ENCODE data around the gene GLYATL1. TPM values are rescaled to one million over a fixed set of nuclear protein-coding genes. Genes with fewer than 3 reads are reported as not detected.

Gene GLYATL1
- total and polyA plus RNA-seq, 2 experiments from 2014 or later, result 6.9 to 34.1 TPM

DNA sequence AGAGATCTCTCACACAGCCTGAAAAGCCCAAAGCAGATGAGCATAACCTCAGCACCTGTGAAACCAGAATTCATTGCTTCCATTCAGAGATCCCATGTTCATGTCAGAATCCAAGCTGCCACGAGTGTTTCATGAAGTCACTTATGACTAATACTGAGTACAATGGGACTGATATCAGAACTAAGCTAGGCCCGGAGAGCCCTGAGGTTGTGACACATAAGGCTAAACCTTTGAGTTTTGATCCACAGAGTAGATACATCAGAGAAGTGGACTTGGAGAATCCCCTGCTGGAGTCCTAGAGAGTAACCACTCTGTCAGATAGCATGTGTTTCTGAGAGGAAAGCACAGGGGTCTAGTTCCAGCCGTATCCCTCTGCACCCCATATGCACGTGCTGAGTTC is 890 bp upstream of the GLYATL1 start:
- H3K4me3 ChIP-seq, result no peak overlapping the region
- H3K4me2 ChIP-seq, result no peak overlapping the region
- H3K27me3 ChIP-seq, result no peaks in the 10 kb centered on the region
- 82% methylated on average over 4 of the region's 4 CpGs for WGBS (ENCODE audit: low lambda C conversion rate, missing lambda C conversion rate)
- no peak for DNase-seq (ENCODE audit: low spot score)
- no peak overlapping the region for H2AFZ ChIP-seq
- no peaks in the 10 kb centered on the region for H3K4me1 ChIP-seq (ENCODE audit: insufficient read depth)
- no peaks in the 10 kb centered on the region for H3K9me2 ChIP-seq (replicated peaks; ENCODE audit: insufficient read depth)
- no peak overlapping the region for H3K27ac ChIP-seq
- TF ChIP-seq CTCF (IDR thresholded peaks at IDR 0.05; ENCODE audit: poor library complexity) (no peak), EZH2 (IDR thresholded peaks at IDR 0.05; ENCODE audit: borderline replicate concordance) (no peak), EZH2phosphoT487 (IDR thresholded peaks at IDR 0.05; ENCODE audit: low read depth, severe bottlenecking, unreplicated experiment) (no peak)
- no peaks in the 10 kb centered on the region for H3K79me2 ChIP-seq
- no peaks in the 10 kb centered on the region for H4K20me1 ChIP-seq (ENCODE audit: insufficient read depth, poor library complexity, severe bottlenecking)
- H3K36me3 ChIP-seq (replicated peaks; ENCODE audit: insufficient read depth, low read depth), result no peaks in the 10 kb centered on the region
- no peaks in the 10 kb centered on the region for H3K9me3 ChIP-seq (ENCODE audit: low read depth)

GRCh38 chr11:58940028-58940427 is 740 bp downstream of the GLYATL1 start:
- WGBS (ENCODE audit: low lambda C conversion rate, missing lambda C conversion rate), result 65% methylated on average over 1 of the region's 1 CpG
- H3K79me2 ChIP-seq, result no peaks in the 10 kb centered on the region

DNA sequence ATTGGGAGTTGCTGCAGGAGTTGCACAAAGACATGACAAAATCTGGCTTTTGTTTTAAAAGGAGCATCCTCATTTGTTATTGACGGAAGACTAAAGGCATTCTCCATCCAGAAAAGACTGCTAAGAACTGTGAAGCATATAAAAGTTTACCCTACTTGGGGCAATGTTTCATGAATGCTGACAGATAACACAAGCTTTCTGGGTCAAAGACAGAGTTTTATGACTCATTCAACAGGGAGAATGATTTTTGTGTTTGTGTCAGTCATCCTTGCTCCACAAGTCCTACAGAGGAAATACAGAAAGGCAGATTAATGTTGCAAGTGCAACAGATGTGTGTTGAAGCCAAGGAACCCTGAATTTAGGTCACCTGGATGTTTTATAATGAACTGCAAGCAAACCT is 2.5 kb downstream of the GLYATL1 start:
- H4K20me1 ChIP-seq (ENCODE audit: insufficient read depth, poor library complexity, severe bottlenecking), result no peaks in the 10 kb centered on the region
- no peak for TF ChIP-seq EZH2phosphoT487 (IDR thresholded peaks at IDR 0.05; ENCODE audit: low read depth, severe bottlenecking, unreplicated experiment)
- no peak for TF ChIP-seq CTCF (IDR thresholded peaks at IDR 0.05; ENCODE audit: poor library complexity)
- TF ChIP-seq EZH2 (IDR thresholded peaks at IDR 0.05; ENCODE audit: borderline replicate concordance), result no peak
- no peak overlapping the region for H3K4me3 ChIP-seq
- no peak overlapping the region for H3K4me2 ChIP-seq
- DNase-seq (ENCODE audit: low spot score), result no peak
- WGBS (ENCODE audit: low lambda C conversion rate, missing lambda C conversion rate), result 92% methylated on average over 1 of the region's 1 CpG
- no peaks in the 10 kb centered on the region for H3K36me3 ChIP-seq (replicated peaks; ENCODE audit: insufficient read depth, low read depth)
- H3K4me1 ChIP-seq (ENCODE audit: insufficient read depth), result peaks cover 4% of the 10 kb centered on the region
- no peak overlapping the region for H2AFZ ChIP-seq
- no peaks in the 10 kb centered on the region for H3K9me3 ChIP-seq (ENCODE audit: low read depth)
- H3K27ac ChIP-seq, result no peak overlapping the region
- H3K79me2 ChIP-seq, result no peaks in the 10 kb centered on the region
- no peaks in the 10 kb centered on the region for H3K9me2 ChIP-seq (replicated peaks; ENCODE audit: insufficient read depth)
- H3K27me3 ChIP-seq, result no peaks in the 10 kb centered on the region

More at GRCh38 chr11:58940028-58940427, 740 bp downstream of the GLYATL1 start:
- H3K4me3 ChIP-seq, result no peak overlapping the region
- no peak for DNase-seq (ENCODE audit: low spot score)
- no peak overlapping the region for H3K4me2 ChIP-seq
- no peaks in the 10 kb centered on the region for H3K9me3 ChIP-seq (ENCODE audit: low read depth)
- no peak overlapping the region for H3K27ac ChIP-seq
- H4K20me1 ChIP-seq (ENCODE audit: insufficient read depth, poor library complexity, severe bottlenecking), result no peaks in the 10 kb centered on the region
- H2AFZ ChIP-seq, result no peak overlapping the region
- H3K4me1 ChIP-seq (ENCODE audit: insufficient read depth), result no peaks in the 10 kb centered on the region
- H3K36me3 ChIP-seq (replicated peaks; ENCODE audit: insufficient read depth, low read depth), result no peaks in the 10 kb centered on the region
- no peaks in the 10 kb centered on the region for H3K9me2 ChIP-seq (replicated peaks; ENCODE audit: insufficient read depth)
- no peaks in the 10 kb centered on the region for H3K27me3 ChIP-seq
- TF ChIP-seq EZH2phosphoT487 (IDR thresholded peaks at IDR 0.05; ENCODE audit: low read depth, severe bottlenecking, unreplicated experiment), result no peak
- no peak for TF ChIP-seq EZH2 (IDR thresholded peaks at IDR 0.05; ENCODE audit: borderline replicate concordance)
- TF ChIP-seq CTCF (IDR thresholded peaks at IDR 0.05; ENCODE audit: poor library complexity), result no peak

GRCh38 chr11:58945663-58946062 is 6.4 kb downstream of the GLYATL1 start:
- no peak overlapping the region for H3K27ac ChIP-seq
- H3K79me2 ChIP-seq, result no peaks in the 10 kb centered on the region
- no peak overlapping the region for H3K4me2 ChIP-seq

More at GRCh38 chr11:58945663-58946062, 6.4 kb downstream of the GLYATL1 start:
- Histone ChIP-seq H2AFZ (no peak overlapping the region), H3K4me3 (no peak overlapping the region), H3K4me1 (ENCODE audit: insufficient read depth) (peaks cover 4% of the 10 kb centered on the region), H4K20me1 (ENCODE audit: insufficient read depth, poor library complexity, severe bottlenecking) (no peaks in the 10 kb centered on the region), H3K36me3 (replicated peaks; ENCODE audit: insufficient read depth, low read depth) (no peaks in the 10 kb centered on the region), H3K9me3 (ENCODE audit: low read depth) (no peaks in the 10 kb centered on the region), H3K9me2 (replicated peaks; ENCODE audit: insufficient read depth) (no peaks in the 10 kb centered on the region), H3K27me3 (no peaks in the 10 kb centered on the region)
- TF ChIP-seq CTCF (IDR thresholded peaks at IDR 0.05; ENCODE audit: poor library complexity) (no peak), EZH2 (IDR thresholded peaks at IDR 0.05; ENCODE audit: borderline replicate concordance) (no peak), EZH2phosphoT487 (IDR thresholded peaks at IDR 0.05; ENCODE audit: low read depth, severe bottlenecking, unreplicated experiment) (no peak)
- DNase-seq (ENCODE audit: low spot score), result no peak
